ENCODE data around the gene BEND5.

GRCh38 chr1:48758976-48759375 is 17.7 kb downstream of the BEND5 start:
- no peak for TF ChIP-seq EGR1 (IDR thresholded peaks at IDR 0.05; ENCODE audit: borderline replicate concordance in 1 of 2, low read depth in 2 of 2, low read length in 2 of 2)
- no peak for TF ChIP-seq CTCF (IDR thresholded peaks at IDR 0.05 in 2 of 3, conservative IDR thresholded peaks at IDR 0.05 in 1 of 3; ENCODE audit: control insufficient read depth in 2 of 3, extremely low read depth in 1 of 3, insufficient read depth in 1 of 3, low read depth in 3 of 3, low read length in 3 of 3)
- TF ChIP-seq RAD51 (IDR thresholded peaks at IDR 0.05), result no peak
- TF ChIP-seq EZH2 (IDR thresholded peaks at IDR 0.05; ENCODE audit: borderline replicate concordance, control insufficient read depth, low read depth, low read length), result no peak
- TF ChIP-seq BCL3 (IDR thresholded peaks at IDR 0.05; ENCODE audit: borderline replicate concordance, insufficient read depth, low read depth, low read length, poor library complexity, severe bottlenecking), result no peak

Measured in GM12878 (cell line).